HG02970 (cell line): ENCODE data around the gene TUBGCP6.

ENCODE experiments used
- ATAC-seq: cut with Tn5 transposase; IDR thresholded peaks from one replicate; pipeline ENCODE4 v1.9.1; 2021; ENCODE audit warnings: mild to moderate bottlenecking, moderate library complexity, moderate number of reproducible peaks; ENCODE audit not compliant: unreplicated experiment, low FRiP score

TUBGCP6 gene

GRCh38 chr22:50266994-50267393 lies 22.2 kb upstream of the TUBGCP6 start:
- ATAC-seq: no peak

GRCh38 chr22:50264946-50265669 lies 20.3 kb upstream of the TUBGCP6 start:
- ATAC-seq: no peak

GRCh38 chr22:50264104-50264745 lies 19.4 kb upstream of the TUBGCP6 start:
- ATAC-seq: no peak

- no peak for ATAC-seq
Measured at GRCh38 chr22:50262973-50263617, 18.3 kb upstream of the TUBGCP6 start.

- no peak for ATAC-seq
Measured at GRCh38 chr22:50262460-50262911, 17.7 kb upstream of the TUBGCP6 start.

GRCh38 chr22:50261615-50262459 lies 17.0 kb upstream of the TUBGCP6 start, which contains the start of gene MAPK12:
Gene MAPK12 (minus strand): TSS chr22:50261683. CDS start chr22:50261509, 174 bp downstream.
- no peak for ATAC-seq

- ATAC-seq: no peak
Measured at GRCh38 chr22:50260801-50261614, 16.2 kb upstream of the TUBGCP6 start.

- ATAC-seq: no peak
Measured at GRCh38 chr22:50260434-50260800, 15.6 kb upstream of the TUBGCP6 start.

- ATAC-seq: no peak
Measured at GRCh38 chr22:50259302-50259701, 14.5 kb upstream of the TUBGCP6 start.

GRCh38 chr22:50258361-50259292 lies 13.8 kb upstream of the TUBGCP6 start:
- no peak for ATAC-seq

- no peak for ATAC-seq
Measured at GRCh38 chr22:50257451-50258360, 12.9 kb upstream of the TUBGCP6 start.

GRCh38 chr22:50257041-50257440 lies 12.2 kb upstream of the TUBGCP6 start:
- ATAC-seq: no peak

GRCh38 chr22:50256258-50256862 lies 11.5 kb upstream of the TUBGCP6 start:
- ATAC-seq: no peak

GRCh38 chr22:50255607-50256006 lies 10.8 kb upstream of the TUBGCP6 start:
- no peak for ATAC-seq

- ATAC-seq: no peak
Measured at GRCh38 chr22:50255099-50255498, 10.3 kb upstream of the TUBGCP6 start.

- no peak for ATAC-seq
Measured at GRCh38 chr22:50253941-50254340, 9.1 kb upstream of the TUBGCP6 start.
